ENCODE data around the gene RHBDF1.
"Not testable (repeated sequence)": the region's sequence is repeated elsewhere in the genome, so short reads cannot be mapped to it uniquely, and the experiment has no call there.

DNA sequence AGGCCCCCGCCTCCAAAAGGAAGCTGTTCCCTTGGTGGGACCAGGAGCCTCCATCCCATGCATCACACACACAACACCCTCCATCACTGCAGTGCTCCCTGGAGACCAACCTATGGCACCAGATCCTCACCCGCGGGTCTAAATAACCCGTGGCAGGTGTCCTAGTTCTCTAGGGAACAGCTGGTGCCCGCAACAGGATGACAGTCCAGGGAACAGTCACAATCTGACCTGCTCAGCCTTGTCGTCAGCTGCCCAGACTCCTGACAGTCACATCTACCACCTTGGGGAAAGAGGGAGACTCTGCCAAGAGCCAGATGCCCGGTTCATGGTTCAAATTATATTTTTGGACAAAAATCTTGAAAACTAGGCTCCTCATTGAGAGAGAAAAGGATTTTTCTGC is 41.8 kb downstream of the RHBDF1 start:
- TF ChIP-seq, protein P1, sequence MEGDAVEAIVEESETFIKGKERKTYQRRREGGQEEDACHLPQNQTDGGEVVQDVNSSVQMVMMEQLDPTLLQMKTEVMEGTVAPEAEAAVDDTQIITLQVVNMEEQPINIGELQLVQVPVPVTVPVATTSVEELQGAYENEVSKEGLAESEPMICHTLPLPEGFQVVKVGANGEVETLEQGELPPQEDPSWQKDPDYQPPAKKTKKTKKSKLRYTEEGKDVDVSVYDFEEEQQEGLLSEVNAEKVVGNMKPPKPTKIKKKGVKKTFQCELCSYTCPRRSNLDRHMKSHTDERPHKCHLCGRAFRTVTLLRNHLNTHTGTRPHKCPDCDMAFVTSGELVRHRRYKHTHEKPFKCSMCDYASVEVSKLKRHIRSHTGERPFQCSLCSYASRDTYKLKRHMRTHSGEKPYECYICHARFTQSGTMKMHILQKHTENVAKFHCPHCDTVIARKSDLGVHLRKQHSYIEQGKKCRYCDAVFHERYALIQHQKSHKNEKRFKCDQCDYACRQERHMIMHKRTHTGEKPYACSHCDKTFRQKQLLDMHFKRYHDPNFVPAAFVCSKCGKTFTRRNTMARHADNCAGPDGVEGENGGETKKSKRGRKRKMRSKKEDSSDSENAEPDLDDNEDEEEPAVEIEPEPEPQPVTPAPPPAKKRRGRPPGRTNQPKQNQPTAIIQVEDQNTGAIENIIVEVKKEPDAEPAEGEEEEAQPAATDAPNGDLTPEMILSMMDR (IDR thresholded peaks at IDR 0.05; ENCODE audit: insufficient read depth, low read depth, low read length) = not testable (repeated sequence)
- TF ChIP-seq EZH2 (IDR thresholded peaks at IDR 0.05; ENCODE audit: insufficient read depth, low read length) = not testable (repeated sequence)
